HepG2 (cell line): ENCODE results near the gene ARHGAP33. TPM values are rescaled to one million over a fixed set of nuclear protein-coding genes. Genes with fewer than 3 reads are reported as not detected.

Experiments
- AHR ChIP-seq: IDR thresholded peaks from 2 replicates; pipeline ENCODE4 v1.6.1; 2018; ENCODE audit warnings: missing genetic modification reagents, missing compliant biosample characterization
- ARID5B ChIP-seq: IDR thresholded peaks from 2 replicates; pipeline ENCODE4 v1.4.0; 2020; ENCODE audit warnings: mild to moderate bottlenecking, missing genetic modification reagents
- E2F1 ChIP-seq: sonication (generic); formaldehyde crosslinking; IDR thresholded peaks from 2 replicates; pipeline ENCODE4 v1.5.0; 2020; ENCODE audit warnings: missing genetic modification reagents
- GATA4 ChIP-seq: sonication (generic); IDR thresholded peaks from 2 replicates; pipeline ENCODE4 v1.6.1; 2016; ENCODE audit warnings: antibody characterized with exemption, low read depth, borderline replicate concordance
- HMG20B ChIP-seq: conservative IDR thresholded peaks from 2 replicates; pipeline ENCODE4 v1.6.1; 2016; ENCODE audit warnings: missing genetic modification reagents, missing compliant biosample characterization
- KDM4B ChIP-seq: sonication (generic); formaldehyde crosslinking; IDR thresholded peaks from 2 replicates; pipeline ENCODE4 v1.4.0; 2020; ENCODE audit warnings: missing genetic modification reagents
- MAFF ChIP-seq: IDR thresholded peaks from 2 replicates; pipeline ENCODE4 v1.6.1; 2011; ENCODE audit warnings: low read depth, low read length, improper control_type of control experiment
- NFIB ChIP-seq: sonication (generic); formaldehyde crosslinking; IDR thresholded peaks from 2 replicates; pipeline ENCODE4 v1.9.0; 2021; ENCODE audit warnings: missing genetic modification reagents, mild to moderate bottlenecking, borderline replicate concordance
- POLR2G ChIP-seq: fragments of 200-400 bp; formaldehyde crosslinking; IDR thresholded peaks from 2 replicates; pipeline ENCODE4 v1.6.1; 2018; ENCODE audit warnings: mild to moderate bottlenecking, low read depth, low read length, moderate library complexity
- RFXANK ChIP-seq: IDR thresholded peaks from 2 replicates; pipeline ENCODE4 v1.6.1; 2016
- SMARCE1 ChIP-seq: fragments of 450-650 bp; IDR thresholded peaks from 2 replicates; pipeline ENCODE4 v1.6.1; 2017; ENCODE audit warnings: borderline replicate concordance
- SRSF1 ChIP-seq: fragments of 200-400 bp; formaldehyde crosslinking; optimal IDR thresholded peaks from 2 replicates; pipeline ENCODE3; 2017; ENCODE audit warnings: mild to moderate bottlenecking, low read depth, low read length, moderate library complexity
- TCF12 ChIP-seq, 2 experiments: fragments of 450-650 bp in 1 of 2; sonication (generic) in 1 of 2; formaldehyde crosslinking in 1 of 2; IDR thresholded peaks; 2 replicates each; pipeline versions ENCODE4 v1.6.1 to v1.8.0; 2017 to 2022; ENCODE audit warnings: antibody characterized with exemption in 1 of 2, mild to moderate bottlenecking in 1 of 2, missing genetic modification reagents in 1 of 2, moderate library complexity in 1 of 2
- U2AF1 ChIP-seq: fragments of 200-400 bp; formaldehyde crosslinking; optimal IDR thresholded peaks from 2 replicates; pipeline ENCODE3; 2017; ENCODE audit warnings: mild to moderate bottlenecking, low read depth, low read length
- ZBTB7B ChIP-seq: sonication (generic); formaldehyde crosslinking; IDR thresholded peaks from 2 replicates; pipeline ENCODE4 v1.4.0; 2020; ENCODE audit warnings: missing genetic modification reagents
- ZBTB8A ChIP-seq: sonication (generic); formaldehyde crosslinking; IDR thresholded peaks from 2 replicates; pipeline ENCODE4 v1.4.0; 2020; ENCODE audit warnings: mild to moderate bottlenecking, low read depth, missing genetic modification reagents, borderline replicate concordance
- ZMYM4 ChIP-seq: sonication (generic); formaldehyde crosslinking; IDR thresholded peaks from 2 replicates; pipeline ENCODE4 v1.8.1; 2023; ENCODE audit warnings: mild to moderate bottlenecking, missing genetic modification reagents
- ZNF576 ChIP-seq: sonication (generic); formaldehyde crosslinking; IDR thresholded peaks from 2 replicates; pipeline ENCODE4 v1.4.0; 2020; ENCODE audit warnings: mild to moderate bottlenecking, missing genetic modification reagents
- ZNF614 ChIP-seq: IDR thresholded peaks from 2 replicates; pipeline ENCODE4 v1.6.1; 2018; ENCODE audit warnings: missing biosample characterization, missing genetic modification reagents, inconsistent platforms, borderline replicate concordance
- ZNF720 ChIP-seq: sonication (generic); formaldehyde crosslinking; IDR thresholded peaks from 2 replicates; pipeline ENCODE4 v1.4.0; 2020; ENCODE audit warnings: missing genetic modification reagents
- ZNF740 ChIP-seq: sonication (generic); formaldehyde crosslinking; IDR thresholded peaks from 2 replicates; pipeline ENCODE4 v1.4.0; 2020; ENCODE audit warnings: missing genetic modification reagents
- ZNF746 ChIP-seq: sonication (generic); formaldehyde crosslinking; IDR thresholded peaks from 2 replicates; pipeline ENCODE4 v1.8.0; 2022; ENCODE audit warnings: mild to moderate bottlenecking, missing genetic modification reagents
- ZNF816 ChIP-seq: sonication (generic); formaldehyde crosslinking; IDR thresholded peaks from 2 replicates; pipeline ENCODE4 v1.8.0; 2022; ENCODE audit warnings: missing genetic modification reagents, mild to moderate bottlenecking, borderline replicate concordance
- polyA plus RNA-seq, 8 experiments: library from polyadenylated mRNA; depleted of rRNA in 3 of 8; stranded (reverse) in 7 of 8; unstranded in 1 of 8; fragments of >200 nt; fragmentation: Illumina TruSeq in 4 of 8; extraction: Trizol in 4 of 8; gene quantifications; 2 replicates each; pipeline versions ENCODE4 v1.2.1 to v1.2.3, GENCODE V29; 2011 to 2016; ENCODE audit warnings: low read depth in 4 of 8, missing spikeins in 1 of 8, mixed read lengths in 1 of 8; ENCODE audit not compliant: insufficient read depth in 1 of 8
- total RNA-seq, 5 experiments: library from RNA; depleted of rRNA; stranded (reverse); fragments of >200 nt; fragmentation: Illumina TruSeq; extraction: Trizol; gene quantifications; 2 replicates each; pipeline ENCODE4 v1.2.3, GENCODE V29; 2016; ENCODE audit warnings: low read depth in 1 of 5
- TF ChIP-seq, protein P1 (sequence below): sonication (generic); formaldehyde crosslinking; IDR thresholded peaks from 2 replicates; pipeline ENCODE4 v1.8.0; 2022; ENCODE audit warnings: mild to moderate bottlenecking, missing genetic modification reagents, borderline replicate concordance

ARHGAP33 gene
- total and polyA plus RNA-seq, 2 of the 13 experiments (the other 11 are each of a cell fraction or from before 2014, with no cell fraction given) = 1.3 to 2.7 TPM

DNA sequence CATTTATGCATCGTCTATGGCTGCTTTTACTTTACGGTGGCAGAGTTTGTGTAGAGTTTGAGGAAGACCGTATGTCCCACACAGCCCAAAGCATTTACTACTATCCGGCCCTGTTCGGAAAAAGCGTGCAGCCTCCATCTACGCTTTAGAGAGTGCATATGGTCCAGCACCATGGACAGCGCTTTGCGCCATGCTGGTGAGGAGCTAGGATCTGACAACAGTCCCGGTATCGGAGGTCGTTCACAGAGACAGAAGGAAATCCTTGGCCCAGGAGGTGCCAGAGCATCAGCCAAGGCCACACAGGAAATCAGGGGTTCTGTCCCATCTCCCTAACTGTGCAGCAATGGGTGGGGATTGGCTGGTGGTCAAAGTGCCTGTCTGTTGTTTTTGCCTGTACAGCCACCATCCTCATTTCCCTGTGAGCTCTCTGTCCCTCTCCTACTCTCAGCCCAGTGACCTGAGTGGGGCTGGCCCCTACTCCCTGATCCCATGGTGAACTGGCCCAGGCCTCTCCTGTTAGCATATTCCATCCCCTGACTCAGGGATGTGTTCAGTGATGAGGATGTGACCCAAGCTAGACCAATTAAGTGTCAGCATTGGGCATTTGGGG, 53.4 kb downstream of the ARHGAP33 start (continued):
- TF ChIP-seq, protein P1, sequence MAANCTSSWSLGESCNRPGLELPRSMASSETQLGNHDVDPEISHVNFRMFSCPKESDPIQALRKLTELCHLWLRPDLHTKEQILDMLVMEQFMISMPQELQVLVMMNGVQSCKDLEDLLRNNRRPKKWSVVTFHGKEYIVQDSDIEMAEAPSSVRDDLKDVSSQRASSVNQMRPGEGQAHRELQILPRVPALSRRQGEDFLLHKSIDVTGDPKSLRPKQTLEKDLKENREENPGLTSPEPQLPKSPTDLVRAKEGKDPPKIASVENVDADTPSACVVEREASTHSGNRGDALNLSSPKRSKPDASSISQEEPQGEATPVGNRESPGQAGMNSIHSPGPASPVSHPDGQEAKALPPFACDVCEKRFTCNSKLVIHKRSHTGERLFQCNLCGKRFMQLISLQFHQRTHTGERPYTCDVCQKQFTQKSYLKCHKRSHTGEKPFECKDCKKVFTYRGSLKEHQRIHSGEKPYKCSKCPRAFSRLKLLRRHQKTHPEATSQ (CRISPR knock-in tag) = 0 out of 2 replicates have a peak, but pooled peaks have one; percentile 49
- no peak for TF ChIP-seq ZNF816 (CRISPR knock-in tag)
- no peak for TF ChIP-seq ZNF576
- TF ChIP-seq HMG20B (CRISPR knock-in tag) = peak; percentile 89
- TF ChIP-seq TCF12 (IDR thresholded peaks at IDR 0.05) = no peak
- no peak for TF ChIP-seq TCF12 (CRISPR knock-in tag; IDR thresholded peaks at IDR 0.05)
- peak; percentile 71 for TF ChIP-seq ARID5B
- no peak for TF ChIP-seq U2AF1
- TF ChIP-seq POLR2G = no peak
- TF ChIP-seq ZNF720 = peak; percentile 97
- no peak for TF ChIP-seq GATA4
- TF ChIP-seq SRSF1 = no peak
- no peak for TF ChIP-seq NFIB (CRISPR knock-in tag)
- TF ChIP-seq RFXANK (CRISPR knock-in tag) = peak; percentile 84; the same call in 1 of the 2 replicates
- peak; percentile 94; the same call in 1 of the 2 replicates for TF ChIP-seq KDM4B (CRISPR knock-in tag)
- TF ChIP-seq ZBTB8A = no peak; the same call in 1 of the 2 replicates
- TF ChIP-seq ZNF740 (CRISPR knock-in tag) = no peak
- peak; percentile 65 for TF ChIP-seq ZMYM4 (CRISPR knock-in tag)
- TF ChIP-seq ZBTB7B (CRISPR knock-in tag) = peak; percentile 79
- TF ChIP-seq E2F1 (CRISPR knock-in tag) = no peak
- TF ChIP-seq MAFF = no peak
- no peak for TF ChIP-seq SMARCE1
- TF ChIP-seq ZNF614 (CRISPR knock-in tag) = peak; percentile 94; the same call in 1 of the 2 replicates
- peak; percentile 66; the same call in 1 of the 2 replicates for TF ChIP-seq ZNF746 (CRISPR knock-in tag)
- peak; percentile 96; the same call in 1 of the 2 replicates for TF ChIP-seq AHR (CRISPR knock-in tag)
